ENCODE measurements around the gene RBMX. TPM values are rescaled to one million over a fixed set of nuclear protein-coding genes. Genes with fewer than 3 reads are reported as not detected.
"Not testable (repeated sequence)": the region's sequence is repeated elsewhere in the genome, so short reads cannot be mapped to it uniquely, and the experiment has no call there.

RBMX gene
- total and polyA plus RNA-seq, 2 donors (not counting 3 experiments of a cell fraction or from before 2014, with no cell fraction given), result 117 to 235 TPM

DNA sequence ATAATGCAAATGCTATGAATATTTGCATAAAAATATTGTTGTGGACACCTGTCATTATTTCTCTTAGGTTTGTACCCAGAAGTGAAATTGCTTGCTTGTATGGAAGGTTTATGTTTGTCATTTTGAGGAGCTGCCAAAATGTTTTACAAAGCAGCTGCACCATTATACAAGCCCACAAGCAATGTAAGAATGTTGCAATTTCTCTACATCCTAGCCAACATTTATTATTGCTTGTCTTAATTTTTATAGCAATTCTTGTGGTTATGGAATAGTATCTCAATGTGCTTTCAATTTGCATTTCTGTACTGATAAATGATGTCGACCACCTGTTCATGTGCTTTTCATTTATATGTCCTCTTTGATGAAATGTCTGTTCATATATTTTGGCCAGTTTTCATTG lies 18.7 kb upstream of the RBMX start:
- no peak overlapping the region for H3K27ac ChIP-seq (ENCODE audit: insufficient read depth, low read depth, low read length)
- no peak overlapping the region for H3K4me3 ChIP-seq (replicated peaks in 1 of 3; ENCODE audit: insufficient read depth in 1 of 3, low read depth in 1 of 3, low read length in 3 of 3)
- H3K27me3 ChIP-seq (ENCODE audit: control insufficient read depth in 2 of 2, insufficient read depth in 2 of 2, low read length in 2 of 2), result no peaks in the 10 kb centered on the region
- CTCF ChIA-PET, result no interaction called here
- TF ChIP-seq, protein P1, sequence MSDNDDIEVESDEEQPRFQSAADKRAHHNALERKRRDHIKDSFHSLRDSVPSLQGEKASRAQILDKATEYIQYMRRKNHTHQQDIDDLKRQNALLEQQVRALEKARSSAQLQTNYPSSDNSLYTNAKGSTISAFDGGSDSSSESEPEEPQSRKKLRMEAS (IDR thresholded peaks at IDR 0.05; ENCODE audit: insufficient read depth, insufficient read length), result no peak
- TF ChIP-seq, protein P2, sequence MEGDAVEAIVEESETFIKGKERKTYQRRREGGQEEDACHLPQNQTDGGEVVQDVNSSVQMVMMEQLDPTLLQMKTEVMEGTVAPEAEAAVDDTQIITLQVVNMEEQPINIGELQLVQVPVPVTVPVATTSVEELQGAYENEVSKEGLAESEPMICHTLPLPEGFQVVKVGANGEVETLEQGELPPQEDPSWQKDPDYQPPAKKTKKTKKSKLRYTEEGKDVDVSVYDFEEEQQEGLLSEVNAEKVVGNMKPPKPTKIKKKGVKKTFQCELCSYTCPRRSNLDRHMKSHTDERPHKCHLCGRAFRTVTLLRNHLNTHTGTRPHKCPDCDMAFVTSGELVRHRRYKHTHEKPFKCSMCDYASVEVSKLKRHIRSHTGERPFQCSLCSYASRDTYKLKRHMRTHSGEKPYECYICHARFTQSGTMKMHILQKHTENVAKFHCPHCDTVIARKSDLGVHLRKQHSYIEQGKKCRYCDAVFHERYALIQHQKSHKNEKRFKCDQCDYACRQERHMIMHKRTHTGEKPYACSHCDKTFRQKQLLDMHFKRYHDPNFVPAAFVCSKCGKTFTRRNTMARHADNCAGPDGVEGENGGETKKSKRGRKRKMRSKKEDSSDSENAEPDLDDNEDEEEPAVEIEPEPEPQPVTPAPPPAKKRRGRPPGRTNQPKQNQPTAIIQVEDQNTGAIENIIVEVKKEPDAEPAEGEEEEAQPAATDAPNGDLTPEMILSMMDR (IDR thresholded peaks at IDR 0.05; ENCODE audit: extremely low read depth in 1 of 2, insufficient read depth in 1 of 2, low read depth in 1 of 2, low read length in 2 of 2), result no peak
- no peak for TF ChIP-seq MYC (IDR thresholded peaks at IDR 0.05; ENCODE audit: low read depth, low read length)
- no peak for TF ChIP-seq GATA2 (IDR thresholded peaks at IDR 0.05; ENCODE audit: insufficient read depth, insufficient read length, low read depth, low read length)
- no peak for TF ChIP-seq FOS (IDR thresholded peaks at IDR 0.05; ENCODE audit: borderline replicate concordance, insufficient read depth, low read length)
- TF ChIP-seq POLR2AphosphoS5 (IDR thresholded peaks at IDR 0.05; ENCODE audit: insufficient read depth, low read depth, low read length), result no peak
- TF ChIP-seq JUN (IDR thresholded peaks at IDR 0.05; ENCODE audit: borderline replicate concordance, insufficient read depth, insufficient read length, low read depth), result no peak
- no peak for TF ChIP-seq POLR2A (IDR thresholded peaks at IDR 0.05; ENCODE audit: low read depth, low read length)
- no peak for TF ChIP-seq EZH2 (IDR thresholded peaks at IDR 0.05; ENCODE audit: borderline replicate concordance, low read depth, low read length, severe bottlenecking)
- H3K4me1 ChIP-seq (ENCODE audit: control insufficient read depth, extremely low read depth, insufficient read depth, low read length), result no peaks in the 10 kb centered on the region
- H3K9ac ChIP-seq (replicated peaks; ENCODE audit: extremely low read depth, insufficient read depth, low read length), result no peak overlapping the region
- H3K4me2 ChIP-seq (ENCODE audit: insufficient read depth, low read length), result no peak overlapping the region
- POLR2A ChIA-PET, result interaction anchor here (1.2 kb wide), 1 partner anchor 18 kb away, joined by 3 read pairs; the partner anchor contains the start of gene RBMX
- no peak overlapping the region for H2AFZ ChIP-seq (ENCODE audit: low read depth, low read length)
- DNase-seq (ENCODE audit: low read depth, low spot score) (no peak), FAIRE-seq (no peak)
- H3K79me2 ChIP-seq (ENCODE audit: control insufficient read depth, insufficient read depth, low read length), result no peaks in the 10 kb centered on the region
- H4K20me1 ChIP-seq (replicated peaks; ENCODE audit: control insufficient read depth, extremely low read depth, insufficient read depth, low read length), result no peaks in the 10 kb centered on the region
- no peaks in the 10 kb centered on the region for H3K36me3 ChIP-seq (ENCODE audit: control insufficient read depth in 2 of 2, extremely low read depth in 1 of 2, insufficient read depth in 2 of 2, low read length in 2 of 2)
- H3K9me3 ChIP-seq (replicated peaks; ENCODE audit: control insufficient read depth, insufficient read depth, low read length), result no peaks in the 10 kb centered on the region
- dilution Hi-C loops (cut with MboI; ENCODE audit: extremely low pct_ligation_motif_present, low sequenced_read_pairs) (no loop called here), intact Hi-C loops (cut with micrococcal nuclease) (no loop called here)
- H3K9me1 ChIP-seq (replicated peaks; ENCODE audit: control insufficient read depth, extremely low read depth, insufficient read depth, low read length), result no peaks in the 10 kb centered on the region
- BruUV-seq (replicated peaks), result no TSS peak

DNA sequence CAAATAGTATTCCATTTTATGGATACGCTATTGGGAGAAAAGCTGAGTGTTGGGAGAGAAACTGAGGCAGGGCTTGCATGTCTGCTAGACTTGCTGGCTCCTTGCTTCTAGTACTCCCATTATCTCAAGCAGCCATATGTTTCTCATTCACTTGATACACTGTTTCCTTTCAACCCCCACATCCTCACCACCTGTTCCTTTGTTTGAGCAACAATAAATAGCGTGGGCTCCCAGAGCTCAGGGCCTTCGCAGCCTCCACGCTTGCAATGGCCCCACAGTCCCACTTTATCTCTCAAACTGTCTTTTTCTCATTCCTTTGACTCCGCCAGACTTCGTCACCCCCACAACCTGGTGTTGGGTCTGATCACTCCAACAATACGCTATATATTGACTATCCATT lies 18.2 kb upstream of the RBMX start:
- CTCF ChIA-PET; dilution Hi-C loops (cut with MboI; ENCODE audit: extremely low pct_ligation_motif_present, low sequenced_read_pairs); H3K36me3 ChIP-seq (ENCODE audit: control insufficient read depth in 2 of 2, extremely low read depth in 1 of 2, insufficient read depth in 2 of 2, low read length in 2 of 2); H3K9ac ChIP-seq (replicated peaks; ENCODE audit: extremely low read depth, insufficient read depth, low read length); BruUV-seq (replicated peaks); H3K9me3 ChIP-seq (replicated peaks; ENCODE audit: control insufficient read depth, insufficient read depth, low read length); H3K4me2 ChIP-seq (ENCODE audit: insufficient read depth, low read length); H3K27me3 ChIP-seq (ENCODE audit: control insufficient read depth in 2 of 2, insufficient read depth in 2 of 2, low read length in 2 of 2); FAIRE-seq; H3K9me1 ChIP-seq (replicated peaks; ENCODE audit: control insufficient read depth, extremely low read depth, insufficient read depth, low read length); H3K4me1 ChIP-seq (ENCODE audit: control insufficient read depth, extremely low read depth, insufficient read depth, low read length); H2AFZ ChIP-seq (ENCODE audit: low read depth, low read length); H3K79me2 ChIP-seq (ENCODE audit: control insufficient read depth, insufficient read depth, low read length); H3K27ac ChIP-seq (ENCODE audit: insufficient read depth, low read depth, low read length); H4K20me1 ChIP-seq (replicated peaks; ENCODE audit: control insufficient read depth, extremely low read depth, insufficient read depth, low read length); intact Hi-C loops (cut with micrococcal nuclease); H3K4me3 ChIP-seq (replicated peaks in 1 of 3; ENCODE audit: insufficient read depth in 1 of 3, low read depth in 1 of 3, low read length in 3 of 3): not testable (repeated sequence)
- DNase-seq (ENCODE audit: low read depth, low spot score), result peak; percentile 13
- POLR2A ChIA-PET, result interaction anchor here (0.7 to 1.2 kb wide), 2 partner anchors 18 to 62 kb away, joined by 3 read pairs; partner anchors contain the start of gene RBMX

All from endothelial cell of umbilical vein (primary cell).